K562 treated with DMSO at 1 percent for 24 hours (cell line): ENCODE data around the gene CBLIF. TPM values are rescaled to one million over a fixed set of nuclear protein-coding genes. Genes with fewer than 3 reads are reported as not detected.

Experiments used
- total RNA-seq: library from RNA; unstranded; fragments of 300-600 nt; gene quantifications from 2 replicates; pipeline ENCODE4 v1.2.3, GENCODE V29; 2022; ENCODE audit warnings: low read depth; ENCODE audit not compliant: insufficient read depth

CBLIF gene
- not detected in 2 replicates for total RNA-seq

DNA sequence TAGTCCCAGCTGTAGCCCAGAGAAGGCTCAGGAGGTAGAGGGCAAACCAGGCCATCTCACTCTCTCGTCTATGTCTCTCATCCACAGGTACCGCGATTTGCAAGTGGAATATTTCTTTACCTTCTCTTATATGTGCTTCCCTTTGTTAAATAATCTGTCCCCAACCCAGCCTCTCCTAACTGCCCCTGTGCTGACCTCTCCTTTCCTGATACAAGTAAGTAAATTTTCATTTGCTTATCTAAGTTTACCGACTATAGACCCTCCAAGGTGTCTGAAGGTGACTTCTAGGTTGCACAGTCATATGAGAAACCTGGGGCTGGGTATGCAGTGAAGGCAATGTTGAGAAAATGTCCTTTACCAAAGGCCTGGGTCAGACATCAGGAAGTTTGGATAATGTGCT, at the start of gene CBLIF:
TSS of gene CBLIF (minus strand) at position 101 of the 400 bp plus-strand sequence. CDS start at position 55, 46 bp downstream.

GRCh38 chr11:59878575-59878974, 33.3 kb upstream of the CBLIF start, which contains the start of gene OOSP3:
Gene OOSP3, plus strand, starts transcription at chr11:59878782. Its CDS starts 27 bp downstream, at chr11:59878809.

DNA sequence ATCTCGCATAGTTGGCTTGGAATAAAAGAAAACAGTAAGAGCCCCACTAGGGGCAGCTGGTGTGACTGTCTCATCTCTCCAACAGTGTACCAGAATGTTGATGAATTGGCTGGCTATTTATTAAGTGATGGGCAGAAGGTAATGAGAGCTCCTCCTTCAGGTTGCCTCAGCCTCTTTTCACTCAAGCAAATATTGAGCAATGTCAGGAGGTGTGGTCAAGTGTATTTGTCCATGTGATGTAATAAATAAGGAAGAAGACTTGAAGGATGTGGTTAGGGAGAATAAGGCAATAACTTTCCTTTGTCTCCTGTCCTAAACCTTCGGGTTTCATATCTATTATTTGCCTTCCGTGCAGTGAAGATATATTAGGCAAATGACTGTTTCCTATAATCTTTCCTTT, 21.1 kb upstream of the CBLIF start, which contains the start of gene TCN1:
TSS of gene TCN1 (minus strand) at position 91 of the 400 bp plus-strand sequence. CDS start at position 74, 17 bp downstream.

GRCh38 chr11:59810189-59810910, 34.9 kb downstream of the CBLIF start, which contains the start of gene MRPL16:
Gene MRPL16, minus strand, starts transcription at chr11:59810778. Its CDS starts 120 bp downstream, at chr11:59810658.

Other genes starting within 250 kb of the CBLIF start
- 35.3 and 40.8 TPM in 2 replicates for gene OSBP, start 229.7 kb downstream of the CBLIF start, total RNA-seq
- gene PATL1, start 176.5 kb downstream of the CBLIF start, total RNA-seq: 26.7 and 29.5 TPM in 2 replicates
- gene OR10V1, start 131.7 kb downstream of the CBLIF start, total RNA-seq: not detected in 2 replicates
- gene STX3, start 90.1 kb downstream of the CBLIF start, total RNA-seq: 86.2 and 106 TPM in 2 replicates
- 66.2 and 67.8 TPM in 2 replicates for gene MRPL16, start 34.7 kb downstream of the CBLIF start, total RNA-seq
- 9.7 and 10.0 TPM in 2 replicates for gene TCN1, start 21.0 kb upstream of the CBLIF start, total RNA-seq
- gene OOSP3, start 33.3 kb upstream of the CBLIF start, total RNA-seq: not detected in 2 replicates
- 0.67 TPM in 1 of 2 replicates, not detected in the other for gene OOSP1, start 92.9 kb upstream of the CBLIF start, total RNA-seq
- gene OOSP4A, start 118.5 kb upstream of the CBLIF start, total RNA-seq: not detected in 2 replicates
- not detected in 2 replicates for gene OOSP4B, start 171.7 kb upstream of the CBLIF start, total RNA-seq
- gene OOSP2, start 194.9 kb upstream of the CBLIF start, total RNA-seq: not detected in 2 replicates
- gene MS4A3, start 211.2 kb upstream of the CBLIF start, total RNA-seq: 24.9 and 26.2 TPM in 2 replicates
- gene MS4A2, start 243.2 kb upstream of the CBLIF start, total RNA-seq: not detected in 2 replicates